ENCODE results near the gene TMEM121. TPM values are rescaled to one million over a fixed set of nuclear protein-coding genes. Genes with fewer than 3 reads are reported as not detected.

TMEM121 gene
- total and polyA plus RNA-seq, 4 experiments from 2014 or later = 5.4 to 9.5 (median 6.4) TPM

DNA sequence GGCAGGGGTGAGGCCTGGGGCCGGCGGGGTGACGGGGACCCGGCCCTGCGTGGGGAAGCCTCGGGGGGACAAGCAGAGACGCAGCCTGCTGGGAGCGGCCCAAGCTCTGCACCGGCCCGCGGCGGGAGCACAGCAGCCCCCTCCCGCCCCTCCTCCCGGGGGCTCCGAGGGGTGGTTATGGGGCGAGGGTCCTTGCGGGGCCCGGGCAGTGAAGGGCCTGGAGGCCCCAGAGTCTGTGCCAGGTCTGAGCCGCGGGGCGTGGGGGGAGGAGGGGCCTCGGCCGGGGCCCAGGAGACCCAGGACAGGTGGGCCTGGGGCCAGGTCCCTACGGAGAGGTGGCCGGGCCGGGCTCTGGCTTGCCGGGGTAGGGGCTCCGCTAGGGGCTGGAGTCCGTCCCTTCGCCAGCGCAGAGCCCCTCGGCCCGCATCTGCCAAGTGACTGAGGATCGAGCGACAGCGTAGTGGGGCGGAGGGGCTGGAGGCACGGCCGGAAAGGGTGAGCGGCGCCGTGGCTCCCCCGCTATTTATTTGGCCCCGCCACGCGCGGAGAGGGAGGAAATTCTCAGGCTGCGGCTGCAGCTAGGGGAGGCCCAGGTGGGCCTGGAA is 495 bp downstream of the TMEM121 start:
- CTCF ChIA-PET (ENCODE audit: partially characterized antibody) = interaction anchor here (4.4 kb wide), 1 partner anchor 155 kb away, joined by 24 read pairs; no protein-coding TSS in a partner anchor

GRCh38 chr14:105527381-105527825 is 1.0 kb downstream of the TMEM121 start:
- H3K27me3 ChIP-seq (ENCODE audit: insufficient read depth, low read length) = no peaks in the 10 kb centered on the region
- POLR2A ChIA-PET (ENCODE audit: partially characterized antibody) = interaction anchor here (3.8 to 4.6 kb wide), 2 partner anchors 36 to 46 kb away, joined by 21 to 48 read pairs; partner anchors contain the start of gene TEDC1
- H3K36me3 ChIP-seq (ENCODE audit: insufficient read depth, low read length) = no peaks in the 10 kb centered on the region
- peak overlapping the region in 1 of 2 donors; percentile 54 for H3K4me3 ChIP-seq (ENCODE audit: low read length in 2 of 2)
- no peaks in the 10 kb centered on the region for H3K9me3 ChIP-seq (ENCODE audit: control insufficient read depth in 1 of 2, low read length in 2 of 2)
- intact Hi-C loops (cut with micrococcal nuclease) = no loop called here
- Mint-ChIP-seq H3K27ac (peak overlapping the region in 3 of 7 donors; percentile 43 to 63 (median 51)), H3K27me3 (peaks cover 1 to 2% of the 10 kb centered on the region in 2 donors), H3K4me3 (peak overlapping the region; percentile 51 to 84 (median 74)), H3K9me3 (no peaks in the 10 kb centered on the region), H3K4me1 (peaks cover 4 to 36% (median 19%) of the 10 kb centered on the region in 4 donors), H3K36me3 (no peaks in the 10 kb centered on the region)
- H3K27ac ChIP-seq (ENCODE audit: low read depth, low read length) = no peak overlapping the region
- CTCF ChIA-PET (ENCODE audit: partially characterized antibody) = interaction anchor here (2.7 to 4.4 kb wide), 2 partner anchors 38 to 156 kb away, joined by 9 to 24 read pairs; no protein-coding TSS in a partner anchor
- no peak for DNase-seq
- H3K4me1 ChIP-seq (ENCODE audit: insufficient read depth, low read length) = peaks cover 29% of the 10 kb centered on the region

More for the DNA sequence above, 495 bp downstream of the TMEM121 start:
- Histone ChIP-seq H3K9me3 (ENCODE audit: control insufficient read depth in 1 of 2, low read length in 2 of 2) (no peaks in the 10 kb centered on the region), H3K4me3 (ENCODE audit: low read length in 2 of 2) (peak overlapping the region in 1 of 2 donors; percentile 19), H3K4me1 (ENCODE audit: insufficient read depth, low read length) (peaks cover 29% of the 10 kb centered on the region), H3K36me3 (ENCODE audit: insufficient read depth, low read length) (no peaks in the 10 kb centered on the region), H3K27me3 (ENCODE audit: insufficient read depth, low read length) (no peaks in the 10 kb centered on the region), H3K27ac (ENCODE audit: low read depth, low read length) (no peak overlapping the region)
- Mint-ChIP-seq H3K27ac (peak overlapping the region in 2 of 7 donors; percentile 31 to 63), H3K4me1 (peaks cover 4 to 31% (median 18%) of the 10 kb centered on the region in 4 donors), H3K4me3 (peak overlapping the region; percentile 51 to 84 (median 74)), H3K9me3 (no peaks in the 10 kb centered on the region), H3K36me3 (no peaks in the 10 kb centered on the region), H3K27me3 (peaks cover 1 to 2% of the 10 kb centered on the region in 2 donors)
- intact Hi-C loops (cut with micrococcal nuclease) = no loop called here
- POLR2A ChIA-PET (ENCODE audit: partially characterized antibody) = interaction anchor here (4.6 kb wide), 1 partner anchor 35 kb away, joined by 48 read pairs; the partner anchor contains the start of gene TEDC1
- DNase-seq = no peak

DNA sequence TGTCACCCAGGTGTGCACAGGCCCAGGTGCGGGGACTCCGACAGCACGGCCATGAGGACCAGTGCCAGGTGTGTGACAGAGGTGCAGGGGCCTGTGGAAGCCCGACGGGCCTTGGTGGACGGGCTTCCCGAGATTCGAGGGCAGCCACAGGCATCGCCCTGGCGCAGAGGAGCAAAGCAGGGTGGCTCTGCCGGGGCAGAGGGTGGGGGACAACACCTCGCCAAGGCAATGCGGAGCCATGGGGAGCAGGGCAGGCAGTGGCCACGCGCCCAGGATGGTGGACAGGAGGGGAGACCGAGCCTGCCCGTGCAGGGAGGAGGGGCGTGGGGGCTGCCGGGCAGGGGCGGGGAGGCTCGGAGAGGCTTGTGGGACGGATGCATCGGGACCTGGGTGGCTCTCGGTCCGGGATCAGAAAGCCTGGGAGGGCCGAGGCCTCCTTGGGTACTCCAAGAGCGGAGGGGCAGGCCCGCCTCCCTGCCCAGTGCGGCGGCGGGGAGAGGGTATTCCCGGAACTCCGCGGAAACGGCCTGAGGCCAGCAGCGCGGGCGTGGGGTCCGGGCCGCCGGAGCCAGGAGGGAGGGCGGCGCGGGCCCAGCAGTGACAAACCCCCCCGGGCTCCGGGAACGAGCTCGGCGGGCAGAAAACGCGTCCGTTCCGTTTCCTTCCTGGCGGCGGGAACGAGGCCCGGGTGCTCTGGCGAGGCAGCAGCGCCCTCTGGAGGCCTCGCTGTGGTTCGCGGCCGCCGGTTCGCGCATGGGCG is 1.6 kb downstream of the TMEM121 start:
- H3K9me3 ChIP-seq (ENCODE audit: control insufficient read depth in 1 of 2, low read length in 2 of 2) = no peaks in the 10 kb centered on the region
- H3K36me3 Mint-ChIP-seq = no peaks in the 10 kb centered on the region
- CTCF ChIA-PET (ENCODE audit: partially characterized antibody) = interaction anchor here (0.6 to 4.4 kb wide), 11 partner anchors 8 to 157 kb away, joined by 3 to 24 read pairs (median 4); no protein-coding TSS in a partner anchor
- intact Hi-C loops (cut with micrococcal nuclease) = loop anchor here (1.0 kb wide), 2 partner anchors 37 to 157 kb away; partner anchors contain the start of gene TEDC1
- peaks cover 4 to 42% (median 19%) of the 10 kb centered on the region in 4 donors for H3K4me1 Mint-ChIP-seq
- H3K36me3 ChIP-seq (ENCODE audit: insufficient read depth, low read length) = no peaks in the 10 kb centered on the region
- peak overlapping the region in 3 of 7 donors; percentile 43 to 83 (median 51) for H3K27ac Mint-ChIP-seq
- peaks cover under 1 to 2% of the 10 kb centered on the region in 2 donors for H3K27me3 Mint-ChIP-seq
- no peaks in the 10 kb centered on the region for H3K27me3 ChIP-seq (ENCODE audit: insufficient read depth, low read length)
- H3K9me3 Mint-ChIP-seq = no peaks in the 10 kb centered on the region
- DNase-seq = peak; percentile 69 to 83 (median 78)
- H3K4me1 ChIP-seq (ENCODE audit: insufficient read depth, low read length) = peaks cover 29% of the 10 kb centered on the region
- peak overlapping the region; percentile 27 to 84 (median 66) for H3K4me3 Mint-ChIP-seq
- POLR2A ChIA-PET (ENCODE audit: partially characterized antibody) = interaction anchor here (1.0 to 4.6 kb wide), 5 partner anchors 36 to 162 kb away, joined by 3 to 48 read pairs (median 6); partner anchors contain the start of gene TEDC1
- H3K27ac ChIP-seq (ENCODE audit: low read depth, low read length) = no peak overlapping the region
- peak overlapping the region in 1 of 2 donors; percentile 54 for H3K4me3 ChIP-seq (ENCODE audit: low read length in 2 of 2)

DNA sequence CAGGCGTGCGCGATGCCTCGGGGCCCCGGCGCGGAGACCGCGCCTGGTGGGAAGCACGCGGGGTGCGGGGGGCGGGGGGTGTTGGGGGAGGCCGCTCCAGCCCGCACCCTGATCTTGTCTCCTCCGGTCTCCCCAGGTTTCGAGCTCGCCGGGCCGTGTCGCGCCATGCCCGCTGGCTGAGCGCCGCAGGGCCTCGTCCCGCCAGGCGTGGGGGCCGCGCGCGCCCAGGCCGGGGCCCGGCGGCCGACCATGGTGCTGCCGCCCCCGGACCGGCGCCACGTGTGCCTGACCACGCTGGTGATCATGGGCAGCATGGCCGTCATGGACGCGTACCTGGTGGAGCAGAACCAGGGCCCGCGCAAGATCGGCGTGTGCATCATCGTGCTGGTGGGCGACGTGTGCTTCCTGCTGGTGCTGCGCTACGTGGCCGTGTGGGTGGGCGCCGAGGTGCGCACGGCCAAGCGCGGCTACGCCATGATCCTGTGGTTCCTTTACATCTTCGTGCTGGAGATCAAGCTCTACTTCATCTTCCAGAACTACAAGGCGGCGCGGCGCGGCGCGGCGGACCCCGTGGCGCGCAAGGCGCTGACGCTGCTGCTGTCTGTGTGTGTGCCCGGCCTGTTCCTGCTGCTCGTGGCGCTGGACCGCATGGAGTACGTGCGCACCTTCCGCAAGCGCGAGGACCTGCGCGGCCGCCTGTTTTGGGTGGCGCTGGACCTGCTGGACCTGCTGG is 2.4 kb downstream of the TMEM121 start:
- ChIA-PET CTCF (ENCODE audit: partially characterized antibody) (interaction anchor here (0.6 to 4.4 kb wide), 11 partner anchors 8 to 157 kb away, joined by 3 to 24 read pairs (median 4); no protein-coding TSS in a partner anchor), POLR2A (ENCODE audit: partially characterized antibody) (interaction anchor here (1.0 to 4.6 kb wide), 5 partner anchors 37 to 162 kb away, joined by 3 to 48 read pairs (median 6); partner anchors contain the start of gene TEDC1)
- peak in 1 of 5 donors; percentile 13 for DNase-seq
- H3K36me3 Mint-ChIP-seq = no peaks in the 10 kb centered on the region
- Histone ChIP-seq H3K27me3 (ENCODE audit: insufficient read depth, low read length) (no peaks in the 10 kb centered on the region), H3K27ac (ENCODE audit: low read depth, low read length) (no peak overlapping the region), H3K4me3 (ENCODE audit: low read length in 2 of 2) (peak overlapping the region in 1 of 2 donors; percentile 52), H3K9me3 (ENCODE audit: control insufficient read depth in 1 of 2, low read length in 2 of 2) (no peaks in the 10 kb centered on the region), H3K36me3 (ENCODE audit: insufficient read depth, low read length) (no peaks in the 10 kb centered on the region), H3K4me1 (ENCODE audit: insufficient read depth, low read length) (peaks cover 29% of the 10 kb centered on the region)
- peaks cover 0 to 4% of the 10 kb centered on the region in 2 donors for H3K27me3 Mint-ChIP-seq
- intact Hi-C loops (cut with micrococcal nuclease) = loop anchor here (1.0 kb wide), 2 partner anchors 37 to 157 kb away; partner anchors contain the start of gene TEDC1
- peak overlapping the region; percentile 69 to 88 (median 80) for H3K4me3 Mint-ChIP-seq
- peak overlapping the region in 5 of 7 donors; percentile 65 to 78 (median 68) for H3K27ac Mint-ChIP-seq
- H3K9me3 Mint-ChIP-seq = no peaks in the 10 kb centered on the region
- peaks cover 4 to 43% (median 19%) of the 10 kb centered on the region in 4 donors for H3K4me1 Mint-ChIP-seq

DNA sequence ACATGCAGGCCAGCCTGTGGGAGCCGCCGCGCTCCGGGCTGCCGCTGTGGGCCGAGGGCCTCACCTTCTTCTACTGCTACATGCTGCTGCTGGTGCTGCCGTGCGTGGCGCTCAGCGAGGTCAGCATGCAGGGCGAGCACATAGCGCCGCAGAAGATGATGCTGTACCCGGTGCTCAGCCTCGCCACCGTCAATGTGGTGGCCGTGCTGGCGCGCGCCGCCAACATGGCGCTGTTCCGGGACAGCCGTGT is 2.9 kb downstream of the TMEM121 start:
- Mint-ChIP-seq H3K4me1 (peaks cover 4 to 43% (median 19%) of the 10 kb centered on the region in 4 donors), H3K27me3 (peaks cover 0 to 4% of the 10 kb centered on the region in 2 donors), H3K4me3 (peak overlapping the region; percentile 69 to 88 (median 80)), H3K36me3 (no peaks in the 10 kb centered on the region), H3K9me3 (no peaks in the 10 kb centered on the region), H3K27ac (peak overlapping the region in 3 of 7 donors; percentile 65 to 78 (median 76))
- ChIA-PET POLR2A (ENCODE audit: partially characterized antibody) (interaction anchor here (1.0 to 4.6 kb wide), 4 partner anchors 38 to 281 kb away, joined by 3 to 48 read pairs (median 14); partner anchors contain the start of genes BTBD6 and TEDC1), CTCF (ENCODE audit: partially characterized antibody) (interaction anchor here (1.6 to 4.4 kb wide), 4 partner anchors 9 to 158 kb away, joined by 4 to 24 read pairs (median 8); no protein-coding TSS in a partner anchor)
- no peaks in the 10 kb centered on the region for H3K27me3 ChIP-seq (ENCODE audit: insufficient read depth, low read length)
- H3K9me3 ChIP-seq (ENCODE audit: control insufficient read depth in 1 of 2, low read length in 2 of 2) = no peaks in the 10 kb centered on the region
- intact Hi-C loops (cut with micrococcal nuclease) = no loop called here
- no peaks in the 10 kb centered on the region for H3K36me3 ChIP-seq (ENCODE audit: insufficient read depth, low read length)
- no peak overlapping the region for H3K27ac ChIP-seq (ENCODE audit: low read depth, low read length)
- H3K4me1 ChIP-seq (ENCODE audit: insufficient read depth, low read length) = peaks cover 29% of the 10 kb centered on the region
- peak overlapping the region in 1 of 2 donors; percentile 52 for H3K4me3 ChIP-seq (ENCODE audit: low read length in 2 of 2)
- peak in 2 of 5 donors; percentile 20 to 21 for DNase-seq

- Mint-ChIP-seq H3K4me1 (peaks cover 2 to 38% (median 19%) of the 10 kb centered on the region in 4 donors), H3K27ac (peak overlapping the region in 5 of 7 donors; percentile 32 to 78 (median 65)), H3K27me3 (peaks cover 0 to 4% of the 10 kb centered on the region in 2 donors), H3K9me3 (no peaks in the 10 kb centered on the region), H3K36me3 (no peaks in the 10 kb centered on the region), H3K4me3 (peak overlapping the region; percentile 74 to 88 (median 80))
- peak overlapping the region; percentile 21 for H3K27ac ChIP-seq (ENCODE audit: low read depth, low read length)
- intact Hi-C loops (cut with micrococcal nuclease) = no loop called here
- H3K4me1 ChIP-seq (ENCODE audit: insufficient read depth, low read length) = peaks cover 29% of the 10 kb centered on the region
- peak in 2 of 5 donors; percentile 33 to 44 for DNase-seq
- ChIA-PET CTCF (ENCODE audit: partially characterized antibody) (interaction anchor here (1.6 to 4.4 kb wide), 3 partner anchors 9 to 158 kb away, joined by 7 to 24 read pairs (median 9); no protein-coding TSS in a partner anchor), POLR2A (ENCODE audit: partially characterized antibody) (interaction anchor here (1.0 to 4.6 kb wide), 4 partner anchors 38 to 281 kb away, joined by 3 to 48 read pairs (median 14); partner anchors contain the start of genes BTBD6 and TEDC1)
- no peaks in the 10 kb centered on the region for H3K36me3 ChIP-seq (ENCODE audit: insufficient read depth, low read length)
- H3K9me3 ChIP-seq (ENCODE audit: control insufficient read depth in 1 of 2, low read length in 2 of 2) = no peaks in the 10 kb centered on the region
- peak overlapping the region in 1 of 2 donors; percentile 52 for H3K4me3 ChIP-seq (ENCODE audit: low read length in 2 of 2)
- H3K27me3 ChIP-seq (ENCODE audit: insufficient read depth, low read length) = no peaks in the 10 kb centered on the region
These were observed 3.3 kb downstream of the TMEM121 start for GRCh38 chr14:105529569-105530284.
